IMR-90 (cell line): ENCODE results near the gene PSMA4.

Experiments
- BHLHE40 ChIP-seq: fragments of 150-350 bp; IDR thresholded peaks from 2 replicates; pipeline ENCODE4 v1.6.1; 2016; ENCODE audit warnings: mild to moderate bottlenecking, low read depth, low read length
- CEBPB ChIP-seq: IDR thresholded peaks from 2 replicates; pipeline ENCODE4 v1.6.1; 2012; ENCODE audit warnings: low read depth, low read length, improper control_type of control experiment
- CHD1 ChIP-seq: IDR thresholded peaks from 2 replicates; pipeline ENCODE4 v1.6.1; 2012; ENCODE audit warnings: low read depth, low read length, improper control_type of control experiment
- MAZ ChIP-seq: IDR thresholded peaks from 2 replicates; pipeline ENCODE4 v1.6.1; 2012; ENCODE audit warnings: low read depth, mild to moderate bottlenecking, low read length, improper control_type of control experiment, moderate library complexity, borderline replicate concordance
- MXI1 ChIP-seq: IDR thresholded peaks from 2 replicates; pipeline ENCODE4 v1.6.1; 2012; ENCODE audit warnings: low read depth, mild to moderate bottlenecking, low read length, moderate library complexity, borderline replicate concordance
- POLR2A ChIP-seq: IDR thresholded peaks from 2 replicates; pipeline ENCODE4 v1.6.1; 2012; ENCODE audit warnings: mild to moderate bottlenecking, low read depth, low read length
- RAD21 ChIP-seq: IDR thresholded peaks from 2 replicates; pipeline ENCODE4 v1.6.1; 2012; ENCODE audit warnings: low read length, improper control_type of control experiment
- RCOR1 ChIP-seq: IDR thresholded peaks from 2 replicates; pipeline ENCODE4 v1.6.1; 2012; ENCODE audit warnings: mild to moderate bottlenecking, low read length, improper control_type of control experiment; ENCODE audit not compliant: insufficient replicate concordance
- RFX5 ChIP-seq: IDR thresholded peaks from 2 replicates; pipeline ENCODE4 v1.8.0; 2012; ENCODE audit warnings: low read depth, mild to moderate bottlenecking, low read length, moderate library complexity
- SMC3 ChIP-seq: fragments of 150-350 bp; IDR thresholded peaks from 2 replicates; pipeline ENCODE4 v1.6.1; 2016; ENCODE audit warnings: low read depth, mild to moderate bottlenecking, antibody characterized with exemption, low read length, moderate library complexity
- TF ChIP-seq, protein P1 (sequence below): conservative IDR thresholded peaks from 2 replicates; pipeline ENCODE4 v1.5.1; 2012; ENCODE audit warnings: mild to moderate bottlenecking, low read depth, low read length, improper control_type of control experiment
- TF ChIP-seq, protein P2 (sequence below): fragments of 150-350 bp; IDR thresholded peaks from 2 replicates; pipeline ENCODE4 v1.6.1; 2017; ENCODE audit warnings: mild to moderate bottlenecking, antibody characterized with exemption, low read length, low read depth
- TF ChIP-seq, protein P3 (sequence below): fragments of 150-350 bp; IDR thresholded peaks from 2 replicates; pipeline ENCODE4 v1.6.1; 2016; ENCODE audit warnings: low read depth, mild to moderate bottlenecking, low read length, moderate library complexity, borderline replicate concordance

DNA sequence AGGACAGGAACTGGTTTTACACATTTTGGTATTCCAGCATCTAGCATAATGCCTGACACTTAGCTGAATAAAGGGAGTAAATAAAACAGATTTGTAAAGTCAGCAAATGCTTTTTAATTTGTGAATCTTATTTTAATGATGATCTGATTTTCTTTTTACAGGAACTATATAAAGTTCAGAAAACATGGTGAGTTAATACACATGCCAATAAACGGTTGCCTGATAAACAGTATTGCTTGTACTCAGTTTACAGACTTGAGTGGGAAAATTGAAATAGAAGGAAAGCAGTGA lies 1.4 kb downstream of the PSMA4 start:
- TF ChIP-seq, protein P1, sequence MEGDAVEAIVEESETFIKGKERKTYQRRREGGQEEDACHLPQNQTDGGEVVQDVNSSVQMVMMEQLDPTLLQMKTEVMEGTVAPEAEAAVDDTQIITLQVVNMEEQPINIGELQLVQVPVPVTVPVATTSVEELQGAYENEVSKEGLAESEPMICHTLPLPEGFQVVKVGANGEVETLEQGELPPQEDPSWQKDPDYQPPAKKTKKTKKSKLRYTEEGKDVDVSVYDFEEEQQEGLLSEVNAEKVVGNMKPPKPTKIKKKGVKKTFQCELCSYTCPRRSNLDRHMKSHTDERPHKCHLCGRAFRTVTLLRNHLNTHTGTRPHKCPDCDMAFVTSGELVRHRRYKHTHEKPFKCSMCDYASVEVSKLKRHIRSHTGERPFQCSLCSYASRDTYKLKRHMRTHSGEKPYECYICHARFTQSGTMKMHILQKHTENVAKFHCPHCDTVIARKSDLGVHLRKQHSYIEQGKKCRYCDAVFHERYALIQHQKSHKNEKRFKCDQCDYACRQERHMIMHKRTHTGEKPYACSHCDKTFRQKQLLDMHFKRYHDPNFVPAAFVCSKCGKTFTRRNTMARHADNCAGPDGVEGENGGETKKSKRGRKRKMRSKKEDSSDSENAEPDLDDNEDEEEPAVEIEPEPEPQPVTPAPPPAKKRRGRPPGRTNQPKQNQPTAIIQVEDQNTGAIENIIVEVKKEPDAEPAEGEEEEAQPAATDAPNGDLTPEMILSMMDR: no peak
- TF ChIP-seq CEBPB: no peak
- TF ChIP-seq RAD21: no peak
- no peak for TF ChIP-seq POLR2A
- no peak for TF ChIP-seq BHLHE40
- no peak for TF ChIP-seq RFX5
- TF ChIP-seq MAZ: no peak
- TF ChIP-seq RCOR1: no peak
- no peak for TF ChIP-seq SMC3
- TF ChIP-seq CHD1: no peak
- TF ChIP-seq MXI1: no peak
- TF ChIP-seq, protein P2, sequence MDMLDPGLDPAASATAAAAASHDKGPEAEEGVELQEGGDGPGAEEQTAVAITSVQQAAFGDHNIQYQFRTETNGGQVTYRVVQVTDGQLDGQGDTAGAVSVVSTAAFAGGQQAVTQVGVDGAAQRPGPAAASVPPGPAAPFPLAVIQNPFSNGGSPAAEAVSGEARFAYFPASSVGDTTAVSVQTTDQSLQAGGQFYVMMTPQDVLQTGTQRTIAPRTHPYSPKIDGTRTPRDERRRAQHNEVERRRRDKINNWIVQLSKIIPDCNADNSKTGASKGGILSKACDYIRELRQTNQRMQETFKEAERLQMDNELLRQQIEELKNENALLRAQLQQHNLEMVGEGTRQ: no peak
- TF ChIP-seq, protein P3, sequence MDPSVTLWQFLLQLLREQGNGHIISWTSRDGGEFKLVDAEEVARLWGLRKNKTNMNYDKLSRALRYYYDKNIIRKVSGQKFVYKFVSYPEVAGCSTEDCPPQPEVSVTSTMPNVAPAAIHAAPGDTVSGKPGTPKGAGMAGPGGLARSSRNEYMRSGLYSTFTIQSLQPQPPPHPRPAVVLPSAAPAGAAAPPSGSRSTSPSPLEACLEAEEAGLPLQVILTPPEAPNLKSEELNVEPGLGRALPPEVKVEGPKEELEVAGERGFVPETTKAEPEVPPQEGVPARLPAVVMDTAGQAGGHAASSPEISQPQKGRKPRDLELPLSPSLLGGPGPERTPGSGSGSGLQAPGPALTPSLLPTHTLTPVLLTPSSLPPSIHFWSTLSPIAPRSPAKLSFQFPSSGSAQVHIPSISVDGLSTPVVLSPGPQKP: no peak
